Erythroblast (primary cell): ENCODE measurements around the gene PARD3.

ENCODE experiments used
- DNase-seq, 2 experiments: peaks; one replicate each; lab custom pipeline; 2025; lab: John Stamatoyannopoulos, UW
- GATA1 ChIP-seq: IDR thresholded peaks from 2 replicates; pipeline ENCODE4 v1.6.1; 2011; ENCODE audit warnings: low read depth, mild to moderate bottlenecking, control low read depth, low read length, moderate library complexity
- POLR2A ChIP-seq: IDR thresholded peaks from 2 replicates; pipeline ENCODE4 v1.6.1; 2011; ENCODE audit warnings: mild to moderate bottlenecking, low read length

Gene PARD3

GRCh38 chr10:34622945-34623344, 192.2 kb downstream of the PARD3 start:
- TF ChIP-seq GATA1 (no peak), POLR2A (no peak)
- no peak for DNase-seq

GRCh38 chr10:34618611-34619010, 196.5 kb downstream of the PARD3 start:
- DNase-seq = no peak
- TF ChIP-seq POLR2A = no peak
- TF ChIP-seq GATA1 = no peak

- no peak for DNase-seq
- TF ChIP-seq POLR2A = no peak
- TF ChIP-seq GATA1 = no peak
These were observed 199.3 kb downstream of the PARD3 start for GRCh38 chr10:34615770-34616169.

- DNase-seq = no peak
- no peak for TF ChIP-seq GATA1
- no peak for TF ChIP-seq POLR2A
These were observed 201.6 kb downstream of the PARD3 start for GRCh38 chr10:34613491-34613890.

- no peak for DNase-seq
- no peak for TF ChIP-seq GATA1
- TF ChIP-seq POLR2A = no peak
These were observed 202.2 kb downstream of the PARD3 start for GRCh38 chr10:34612938-34613337.

GRCh38 chr10:34612446-34612845, 202.7 kb downstream of the PARD3 start:
- no peak for DNase-seq
- TF ChIP-seq POLR2A = no peak

- no peak for TF ChIP-seq POLR2A
- TF ChIP-seq GATA1 = no peak
These were observed 205.7 kb downstream of the PARD3 start for GRCh38 chr10:34609287-34609940.

GRCh38 chr10:34607894-34608293, 207.2 kb downstream of the PARD3 start:
- DNase-seq = no peak

More at GRCh38 chr10:34609287-34609940, 205.7 kb downstream of the PARD3 start:
- no peak for DNase-seq

GRCh38 chr10:34606890-34607289, 208.2 kb downstream of the PARD3 start:
- DNase-seq = no peak
- TF ChIP-seq POLR2A = no peak
- no peak for TF ChIP-seq GATA1

More at GRCh38 chr10:34607894-34608293, 207.2 kb downstream of the PARD3 start:
- TF ChIP-seq POLR2A (no peak), GATA1 (no peak)

GRCh38 chr10:34602478-34602877, 212.6 kb downstream of the PARD3 start:
- TF ChIP-seq GATA1 (no peak), POLR2A (no peak)
- no peak for DNase-seq

GRCh38 chr10:34601691-34602090, 213.4 kb downstream of the PARD3 start:
- TF ChIP-seq GATA1 (no peak), POLR2A (no peak)
- DNase-seq = no peak

GRCh38 chr10:34599026-34599795, 215.9 kb downstream of the PARD3 start:
- no peak for TF ChIP-seq GATA1
- no peak for TF ChIP-seq POLR2A

GRCh38 chr10:34596351-34596750, 218.7 kb downstream of the PARD3 start:
- TF ChIP-seq POLR2A (no peak), GATA1 (no peak)
- DNase-seq = no peak

More at GRCh38 chr10:34599026-34599795, 215.9 kb downstream of the PARD3 start:
- DNase-seq = no peak

GRCh38 chr10:34593930-34594329, 221.2 kb downstream of the PARD3 start:
- TF ChIP-seq GATA1 (no peak), POLR2A (no peak)
- DNase-seq = no peak
